Esophagus muscularis mucosa (tissue), 4 donors: ENCODE measurements around the gene CMYA5. TPM values are rescaled to one million over a fixed set of nuclear protein-coding genes. Genes with fewer than 3 reads are reported as not detected.

ENCODE experiments used
- DNase-seq: peaks from one replicate; pipeline ENCODE4 v3.0.0-alpha.2; 2017; ENCODE audit errors: extremely low spot score
- H3K27ac ChIP-seq, 4 donors: fragments of 200-600 bp; sonication (generic); replicated peaks in 1 of 4; 1 replicate in 3 of 4; 2 replicates in 1 of 4; pipeline ENCODE4 v1.5.1; 2016 to 2019; ENCODE audit warnings: mild to moderate bottlenecking in 1 of 4
- H3K27me3 ChIP-seq, 4 donors: fragments of 200-600 bp; sonication (generic); one replicate each; pipeline versions ENCODE4 v1.5.1 to v1.6.0; 2016 to 2019
- H3K36me3 ChIP-seq, 4 donors: fragments of 200-600 bp; sonication (generic); one replicate each; pipeline ENCODE4 v1.5.1; 2016 to 2019
- H3K4me1 ChIP-seq, 4 donors: fragments of 200-600 bp; sonication (generic); one replicate each; pipeline ENCODE4 v1.5.1; 2016 to 2019
- H3K4me3 ChIP-seq, 4 donors: fragments of 200-600 bp; sonication (generic); 1 replicate in 2 of 4; 2 replicates in 2 of 4; pipeline ENCODE4 v1.5.1; 2016 to 2019; ENCODE audit warnings: mild to moderate bottlenecking in 4 of 4, moderate library complexity in 1 of 4
- H3K9me3 ChIP-seq, 4 donors: fragments of 200-600 bp; sonication (generic); 1 replicate in 3 of 4; 2 replicates in 1 of 4; pipeline ENCODE4 v1.5.1; 2016 to 2019
- CTCF ChIP-seq, 3 experiments: fragments of 200-600 bp in 2 of 3; fragments of 450-650 bp in 1 of 3; sonication (generic) in 2 of 3; IDR thresholded peaks; one replicate each; pipeline ENCODE4 v1.5.1; 2017 to 2019; ENCODE audit warnings: antibody characterized with exemption in 3 of 3, mild to moderate bottlenecking in 2 of 3, moderate library complexity in 1 of 3
- EP300 ChIP-seq: sonication (generic); formaldehyde crosslinking; IDR thresholded peaks from one replicate; pipeline ENCODE4 v1.6.1; 2017; ENCODE audit warnings: antibody characterized with exemption
- POLR2A ChIP-seq: fragments of 450-650 bp; IDR thresholded peaks from one replicate; pipeline ENCODE4 v1.6.1; 2017; ENCODE audit warnings: antibody characterized with exemption, moderate library complexity, mild to moderate bottlenecking, low read depth
- POLR2AphosphoS5 ChIP-seq, 2 donors: sonication (generic); formaldehyde crosslinking; IDR thresholded peaks; one replicate each; pipeline ENCODE4 v1.6.1; 2017; ENCODE audit warnings: antibody characterized with exemption in 2 of 2
- WGBS: methylation state at CpG from one replicate; pipeline ENCODE4 v1.1.5; 2018; 5-methylcytosine and 5-hydroxymethylcytosine counted together
- intact Hi-C: fragments of 100-400 bp; cut with DNase I; formaldehyde crosslinking; loops from one replicate; pipeline ENCODE4 v1.15.1; 2023
- total RNA-seq, 4 donors: library from RNA; depleted of rRNA; stranded (reverse); fragments of >200 nt; gene quantifications; one replicate each; pipeline versions ENCODE4 v1.1.0 to v1.2.1, GENCODE V29; 2016

The CMYA5 gene
- total RNA-seq, 4 donors from 2014 or later = 4.2 to 8.4 (median 4.9) TPM

- H3K4me1 ChIP-seq = peaks cover 0 to 10% (median 8%) of the 10 kb centered on the region in 4 donors
- TF ChIP-seq POLR2AphosphoS5 (IDR thresholded peaks at IDR 0.05) = no peak
- no peak for TF ChIP-seq POLR2A
- TF ChIP-seq CTCF (IDR thresholded peaks at IDR 0.05) = no peak
- TF ChIP-seq EP300 = no peak
- no peak overlapping the region for H3K4me3 ChIP-seq
- DNase-seq = no peak
- 99% methylated on average over 4 of the region's 4 CpGs for WGBS
- no peaks in the 10 kb centered on the region for H3K9me3 ChIP-seq
- H3K27me3 ChIP-seq = no peaks in the 10 kb centered on the region
- peaks cover 18 to 53% (median 37%) of the 10 kb centered on the region in 4 donors for H3K36me3 ChIP-seq
- intact Hi-C loops = no loop called here
- no peak overlapping the region for H3K27ac ChIP-seq
These were observed 4.9 kb upstream of the CMYA5 start for GRCh38 chr5:79684782-79685181.

GRCh38 chr5:79685627-79686026, 4.0 kb upstream of the CMYA5 start:
- Histone ChIP-seq H3K27ac (no peak overlapping the region), H3K4me3 (no peak overlapping the region), H3K27me3 (no peaks in the 10 kb centered on the region), H3K9me3 (no peaks in the 10 kb centered on the region), H3K36me3 (peaks cover 18 to 48% (median 32%) of the 10 kb centered on the region in 4 donors), H3K4me1 (peaks cover 0 to 16% (median 16%) of the 10 kb centered on the region in 4 donors)
- intact Hi-C loops = no loop called here
- no peak for DNase-seq
- 78% methylated on average over 3 of the region's 3 CpGs for WGBS
- TF ChIP-seq EP300 (no peak), CTCF (IDR thresholded peaks at IDR 0.05) (no peak), POLR2A (no peak), POLR2AphosphoS5 (IDR thresholded peaks at IDR 0.05) (no peak)

GRCh38 chr5:79686799-79687198, 2.8 kb upstream of the CMYA5 start:
- Histone ChIP-seq H3K36me3 (peaks cover 16 to 37% (median 25%) of the 10 kb centered on the region in 4 donors), H3K27me3 (no peaks in the 10 kb centered on the region), H3K4me3 (no peak overlapping the region), H3K4me1 (peaks cover 0 to 28% (median 21%) of the 10 kb centered on the region in 4 donors), H3K9me3 (no peaks in the 10 kb centered on the region), H3K27ac (no peak overlapping the region)
- intact Hi-C loops = no loop called here
- no peak for TF ChIP-seq POLR2A
- WGBS = 93% methylated on average over 1 of the region's 1 CpG
- DNase-seq = no peak

GRCh38 chr5:79687889-79688288, 1.7 kb upstream of the CMYA5 start:
- no peak for DNase-seq
- H3K36me3 ChIP-seq = peaks cover 5 to 27% (median 14%) of the 10 kb centered on the region in 4 donors
- intact Hi-C loops = no loop called here
- H3K27ac ChIP-seq = no peak overlapping the region
- WGBS = 92% methylated on average over 1 of the region's 1 CpG
- no peaks in the 10 kb centered on the region for H3K9me3 ChIP-seq
- peaks cover 0 to 28% (median 21%) of the 10 kb centered on the region in 4 donors for H3K4me1 ChIP-seq
- no peaks in the 10 kb centered on the region for H3K27me3 ChIP-seq
- TF ChIP-seq CTCF (IDR thresholded peaks at IDR 0.05) = no peak
- no peak for TF ChIP-seq POLR2A
- TF ChIP-seq POLR2AphosphoS5 (IDR thresholded peaks at IDR 0.05) = no peak
- TF ChIP-seq EP300 = no peak
- H3K4me3 ChIP-seq = no peak overlapping the region

- Histone ChIP-seq H3K9me3 (no peaks in the 10 kb centered on the region), H3K4me3 (peak overlapping the region in 1 of 4 donors; percentile 57), H3K27ac (peak overlapping the region in 3 of 4 donors; percentile 69 to 81 (median 78)), H3K36me3 (no peaks in the 10 kb centered on the region), H3K4me1 (peaks cover 0 to 37% (median 21%) of the 10 kb centered on the region in 4 donors), H3K27me3 (no peaks in the 10 kb centered on the region)
- intact Hi-C loops = no loop called here
- WGBS = 71% methylated on average over 1 of the region's 1 CpG
- DNase-seq = no peak
- TF ChIP-seq POLR2A = no peak
These were observed 1.4 kb downstream of the CMYA5 start for GRCh38 chr5:79691007-79691406.

- no peak for DNase-seq
- no peak overlapping the region for H3K27ac ChIP-seq
- intact Hi-C loops = no loop called here
- peaks cover 0 to 37% (median 23%) of the 10 kb centered on the region in 4 donors for H3K4me1 ChIP-seq
- H3K9me3 ChIP-seq = no peaks in the 10 kb centered on the region
- 96% methylated on average over 1 of the region's 1 CpG for WGBS
- TF ChIP-seq POLR2AphosphoS5 (IDR thresholded peaks at IDR 0.05) (no peak), CTCF (IDR thresholded peaks at IDR 0.05) (no peak), POLR2A (no peak), EP300 (no peak)
- no peaks in the 10 kb centered on the region for H3K36me3 ChIP-seq
- H3K4me3 ChIP-seq = no peak overlapping the region
- H3K27me3 ChIP-seq = no peaks in the 10 kb centered on the region
These were observed 3.0 kb downstream of the CMYA5 start for GRCh38 chr5:79692596-79692995.
